Transverse colon (tissue), 4 donors: Measurements from ENCODE around the gene ATG9B. TPM values are rescaled to one million over a fixed set of nuclear protein-coding genes. Genes with fewer than 3 reads are reported as not detected.

Source experiments
- DNase-seq: peaks from one replicate; pipeline ENCODE4 v3.0.0-alpha.2; 2019
- H3K27ac ChIP-seq, 4 donors: fragments of 200-600 bp; sonication (generic); 2 replicates each; pipeline ENCODE4 v1.5.1; 2016 to 2018; ENCODE audit warnings: inconsistent platforms in 4 of 4
- H3K27me3 ChIP-seq: fragments of 200-600 bp; sonication (generic); 2 replicates; pipeline ENCODE4 v1.5.1; 2017; ENCODE audit warnings: inconsistent platforms
- H3K36me3 ChIP-seq, 4 donors: fragments of 200-600 bp; sonication (generic); 2 replicates each; pipeline ENCODE4 v1.5.1; 2017 to 2019; ENCODE audit warnings: inconsistent platforms in 4 of 4
- H3K4me1 ChIP-seq, 4 donors: fragments of 200-600 bp; sonication (generic); 2 replicates each; pipeline ENCODE4 v1.5.1; 2017 to 2020; ENCODE audit warnings: inconsistent platforms in 4 of 4
- H3K4me3 ChIP-seq, 4 donors: fragments of 200-600 bp; sonication (generic); 1 replicate in 1 of 4; 2 replicates in 3 of 4; pipeline versions ENCODE4 v1.5.1 to v1.6.1; 2017 to 2019; ENCODE audit warnings: inconsistent platforms in 4 of 4
- H3K9me3 ChIP-seq, 2 donors: fragments of 200-600 bp; sonication (generic); 2 replicates each; pipeline ENCODE4 v1.5.1; 2017 to 2019; ENCODE audit warnings: inconsistent platforms in 2 of 2
- EP300 ChIP-seq: sonication (generic); formaldehyde crosslinking; IDR thresholded peaks from one replicate; pipeline ENCODE4 v1.6.1; 2017; ENCODE audit warnings: antibody characterized with exemption, low read depth
- POLR2A ChIP-seq: fragments of 450-650 bp; IDR thresholded peaks from one replicate; pipeline ENCODE4 v1.6.1; 2016; ENCODE audit warnings: antibody characterized with exemption, mild to moderate bottlenecking, moderate library complexity
- POLR2AphosphoS5 ChIP-seq, 3 donors: sonication (generic); formaldehyde crosslinking; IDR thresholded peaks; one replicate each; pipeline ENCODE4 v1.6.1; 2016; ENCODE audit warnings: antibody characterized with exemption in 3 of 3
- WGBS, 2 donors: methylation state at CpG; one replicate each; pipeline ENCODE4 v1.1.5; 2018; ENCODE audit warnings: low coverage in 1 of 2; 5-methylcytosine and 5-hydroxymethylcytosine counted together
- in situ Hi-C, 4 donors: fragments of 200-750 bp; cut with MboI; loops; one replicate each; pipeline versions ENCODE4 v1.15.0 to v1.15.1; 2017; ENCODE audit warnings: low sequenced_read_pairs in 3 of 4, low pct_ligation_motif_present in 1 of 4, low pct_unique_long_range_greater_than_20kb in 1 of 4
- intact Hi-C: fragments of 100-400 bp; cut with DNase I; formaldehyde crosslinking; loops from one replicate; pipeline ENCODE4 v1.15.1; 2023; ENCODE audit warnings: low total_unique reads
- total RNA-seq, 4 donors: library from RNA; depleted of rRNA; stranded (reverse); fragments of >200 nt; gene quantifications; one replicate each; pipeline ENCODE4 v1.1.0, GENCODE V29; 2016
- TF ChIP-seq, protein P1 (sequence below), 5 experiments: fragments of 200-600 bp in 3 of 5; fragments of 450-650 bp in 2 of 5; sonication (generic) in 3 of 5; IDR thresholded peaks; 1 replicate in 2 of 5; 2 replicates in 3 of 5; pipeline ENCODE4 v1.5.1; 2016 to 2017; ENCODE audit warnings: antibody characterized with exemption in 5 of 5, inconsistent platforms in 3 of 5, mild to moderate bottlenecking in 2 of 5, moderate library complexity in 1 of 5

The ATG9B gene
- total RNA-seq, 4 donors from 2014 or later = 1.1 TPM; not detected in 3

DNA sequence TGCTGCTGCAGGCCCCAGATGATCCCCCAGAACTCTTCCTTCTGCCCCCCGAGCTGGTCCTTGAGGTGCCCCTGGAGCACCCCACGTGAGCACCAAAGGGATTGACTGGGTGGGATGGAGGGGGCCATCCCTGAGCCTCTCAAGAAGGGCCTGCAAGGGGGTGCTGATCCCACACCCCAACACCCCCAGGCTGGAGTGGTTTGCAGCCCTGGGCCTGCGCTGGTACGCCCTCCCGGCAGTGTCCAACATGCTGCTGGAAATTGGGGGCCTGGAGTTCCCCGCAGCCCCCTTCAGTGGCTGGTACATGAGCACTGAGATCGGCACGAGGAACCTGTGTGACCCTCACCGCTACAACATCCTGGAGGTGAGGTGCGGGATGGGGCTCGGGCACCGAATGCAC, 25.3 kb downstream of the ATG9B start:
- WGBS, 2 donors = 93% methylated on average over 10 of the region's 12 CpGs; no CpG with 5 or more reads in 1 of the 2 donors
- no peaks in the 10 kb centered on the region for H3K36me3 ChIP-seq
- TF ChIP-seq POLR2A (no peak), EP300 (no peak), POLR2AphosphoS5 (IDR thresholded peaks at IDR 0.05) (no peak)
- TF ChIP-seq, protein P1, sequence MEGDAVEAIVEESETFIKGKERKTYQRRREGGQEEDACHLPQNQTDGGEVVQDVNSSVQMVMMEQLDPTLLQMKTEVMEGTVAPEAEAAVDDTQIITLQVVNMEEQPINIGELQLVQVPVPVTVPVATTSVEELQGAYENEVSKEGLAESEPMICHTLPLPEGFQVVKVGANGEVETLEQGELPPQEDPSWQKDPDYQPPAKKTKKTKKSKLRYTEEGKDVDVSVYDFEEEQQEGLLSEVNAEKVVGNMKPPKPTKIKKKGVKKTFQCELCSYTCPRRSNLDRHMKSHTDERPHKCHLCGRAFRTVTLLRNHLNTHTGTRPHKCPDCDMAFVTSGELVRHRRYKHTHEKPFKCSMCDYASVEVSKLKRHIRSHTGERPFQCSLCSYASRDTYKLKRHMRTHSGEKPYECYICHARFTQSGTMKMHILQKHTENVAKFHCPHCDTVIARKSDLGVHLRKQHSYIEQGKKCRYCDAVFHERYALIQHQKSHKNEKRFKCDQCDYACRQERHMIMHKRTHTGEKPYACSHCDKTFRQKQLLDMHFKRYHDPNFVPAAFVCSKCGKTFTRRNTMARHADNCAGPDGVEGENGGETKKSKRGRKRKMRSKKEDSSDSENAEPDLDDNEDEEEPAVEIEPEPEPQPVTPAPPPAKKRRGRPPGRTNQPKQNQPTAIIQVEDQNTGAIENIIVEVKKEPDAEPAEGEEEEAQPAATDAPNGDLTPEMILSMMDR (IDR thresholded peaks at IDR 0.05) = no peak
- in situ Hi-C loops (loop anchor here in 3 of 4 donors (25.0 kb wide), 3 partner anchors 112 to 562 kb away; no protein-coding TSS in a partner anchor), intact Hi-C loops (no loop called here)
- no peak for DNase-seq
- H3K4me1 ChIP-seq = peaks cover 0 to 9% (median 1%) of the 10 kb centered on the region in 4 donors
- peaks cover 7% of the 10 kb centered on the region for H3K27me3 ChIP-seq
- no peaks in the 10 kb centered on the region for H3K9me3 ChIP-seq
- no peak overlapping the region for H3K4me3 ChIP-seq
- no peak overlapping the region for H3K27ac ChIP-seq

DNA sequence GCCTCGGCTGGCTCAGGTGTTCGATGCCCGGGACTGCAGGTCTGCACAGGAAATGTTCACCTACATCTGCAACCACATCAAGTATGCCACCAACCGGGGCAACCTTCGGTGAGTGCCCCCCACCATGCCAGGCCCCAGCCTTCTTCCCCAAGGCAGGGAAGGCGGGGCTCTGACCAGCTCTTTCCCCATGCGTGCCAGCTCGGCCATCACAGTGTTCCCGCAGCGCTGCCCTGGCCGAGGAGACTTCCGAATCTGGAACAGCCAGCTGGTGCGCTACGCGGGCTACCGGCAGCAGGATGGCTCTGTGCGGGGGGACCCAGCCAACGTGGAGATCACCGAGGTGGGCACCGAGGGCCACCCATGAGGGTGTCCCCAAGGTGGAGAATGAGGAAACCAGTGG, 26.0 kb downstream of the ATG9B start:
- 84% methylated on average over 19 of the region's 20 CpGs; no CpG with 5 or more reads in 1 of the 2 donors for WGBS, 2 donors
- Histone ChIP-seq H3K4me3 (no peak overlapping the region), H3K27me3 (peaks cover 7% of the 10 kb centered on the region), H3K4me1 (peaks cover 0 to 6% (median 0%) of the 10 kb centered on the region in 4 donors), H3K36me3 (no peaks in the 10 kb centered on the region), H3K27ac (no peak overlapping the region), H3K9me3 (no peaks in the 10 kb centered on the region)
- no peak for TF ChIP-seq EP300
- TF ChIP-seq, protein P1 (IDR thresholded peaks at IDR 0.05) = no peak
- TF ChIP-seq POLR2A = no peak
- no peak for TF ChIP-seq POLR2AphosphoS5 (IDR thresholded peaks at IDR 0.05)
- in situ Hi-C loops (loop anchor here in 3 of 4 donors (25.0 kb wide), 3 partner anchors 111 to 561 kb away; no protein-coding TSS in a partner anchor), intact Hi-C loops (no loop called here)
- DNase-seq = no peak

DNA sequence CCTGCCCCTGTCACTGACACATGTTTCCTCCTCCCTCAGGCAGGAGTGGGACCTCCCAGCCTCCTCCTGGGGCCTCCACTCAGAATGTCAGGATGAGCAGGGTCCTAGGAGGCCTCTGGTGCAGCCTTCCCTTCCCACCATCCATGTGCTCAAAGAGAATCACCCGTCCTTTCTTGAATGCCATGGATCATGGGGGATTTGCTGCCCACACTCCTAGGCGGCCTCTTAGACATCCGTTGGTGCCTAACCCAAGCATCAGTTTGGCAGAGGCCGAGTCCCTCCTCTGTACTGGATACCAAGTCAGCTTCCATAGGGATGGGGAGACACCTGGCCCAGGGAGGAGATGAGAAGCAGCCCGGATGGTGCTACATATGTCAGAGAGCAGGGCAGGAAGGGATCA, 26.5 kb downstream of the ATG9B start:
- intact Hi-C loops = no loop called here
- no peak overlapping the region for H3K27ac ChIP-seq

DNA sequence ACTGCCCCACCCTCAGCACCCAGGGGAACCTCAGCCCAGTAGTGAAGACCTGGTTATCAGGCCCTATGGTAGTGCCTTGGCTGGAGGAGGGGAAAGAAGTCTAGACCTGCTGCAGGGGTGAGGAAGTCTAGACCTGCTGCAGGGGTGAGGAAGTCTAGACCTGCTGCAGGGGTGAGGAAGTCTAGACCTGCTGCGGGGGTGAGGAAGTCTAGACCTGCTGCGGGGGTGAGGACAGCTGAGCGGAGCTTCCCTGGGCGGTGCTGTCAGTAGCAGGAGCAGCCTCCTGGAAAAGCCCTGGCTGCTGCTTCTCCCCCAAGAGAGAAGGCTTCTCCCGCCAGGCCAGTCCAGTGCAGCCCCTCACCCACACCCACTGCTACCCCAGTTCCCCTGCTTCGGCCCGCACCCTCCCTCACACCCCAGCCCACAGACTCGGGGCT, 27.2 kb downstream of the ATG9B start:
- no peak overlapping the region for H3K27ac ChIP-seq
- no peak overlapping the region for H3K4me3 ChIP-seq
- DNase-seq = no peak
- peaks cover 0 to 6% (median 0%) of the 10 kb centered on the region in 4 donors for H3K4me1 ChIP-seq
- no peaks in the 10 kb centered on the region for H3K9me3 ChIP-seq
- intact Hi-C loops (no loop called here), in situ Hi-C loops (loop anchor here in 3 of 4 donors (25.0 kb wide), 3 partner anchors 110 to 560 kb away; no protein-coding TSS in a partner anchor)
- WGBS, 2 donors = 85% methylated on average over 8 of the region's 8 CpGs; no CpG with 5 or more reads in 1 of the 2 donors
- no peak for TF ChIP-seq EP300
- no peak for TF ChIP-seq POLR2AphosphoS5 (IDR thresholded peaks at IDR 0.05)
- no peak for TF ChIP-seq POLR2A
- TF ChIP-seq, protein P1 (IDR thresholded peaks at IDR 0.05) = no peak
- no peaks in the 10 kb centered on the region for H3K36me3 ChIP-seq
- peaks cover 7% of the 10 kb centered on the region for H3K27me3 ChIP-seq

More for the DNA sequence above, 26.5 kb downstream of the ATG9B start:
- H3K4me1 ChIP-seq = peaks cover 0 to 6% (median 0%) of the 10 kb centered on the region in 4 donors
- peaks cover 7% of the 10 kb centered on the region for H3K27me3 ChIP-seq
- TF ChIP-seq EP300 = no peak
- TF ChIP-seq POLR2A = no peak
- TF ChIP-seq, protein P1 (IDR thresholded peaks at IDR 0.05) = no peak
- TF ChIP-seq POLR2AphosphoS5 (IDR thresholded peaks at IDR 0.05) = no peak
- DNase-seq = no peak
- H3K36me3 ChIP-seq = no peaks in the 10 kb centered on the region
- in situ Hi-C loops = loop anchor here in 3 of 4 donors (25.0 kb wide), 3 partner anchors 111 to 561 kb away; no protein-coding TSS in a partner anchor
- no peak overlapping the region for H3K4me3 ChIP-seq
- no peaks in the 10 kb centered on the region for H3K9me3 ChIP-seq
- 80 to 93% methylated on average over 3 to 5 of the region's 5 CpGs for WGBS, 2 donors
